HG02852 (cell line): Measurements from ENCODE around the gene CHFR.
"Not testable (repeated sequence)": the region's sequence is repeated elsewhere in the genome, so short reads cannot be mapped to it uniquely, and the experiment has no call there.

ENCODE experiments used
- ATAC-seq: cut with Tn5 transposase; IDR thresholded peaks from one replicate; pipeline ENCODE4 v1.9.1; 2021; ENCODE audit warnings: mild to moderate bottlenecking, moderate library complexity; ENCODE audit not compliant: unreplicated experiment

The CHFR gene

GRCh38 chr12:132881818-132882217 is 5.6 kb downstream of the CHFR start:
- ATAC-seq = no peak

- not testable (repeated sequence) for ATAC-seq
These were observed 12.8 kb downstream of the CHFR start for GRCh38 chr12:132874620-132875019.

- ATAC-seq = no peak
These were observed 13.2 kb downstream of the CHFR start for GRCh38 chr12:132874175-132874574.

GRCh38 chr12:132873724-132874123 is 13.7 kb downstream of the CHFR start:
- ATAC-seq = no peak

DNA sequence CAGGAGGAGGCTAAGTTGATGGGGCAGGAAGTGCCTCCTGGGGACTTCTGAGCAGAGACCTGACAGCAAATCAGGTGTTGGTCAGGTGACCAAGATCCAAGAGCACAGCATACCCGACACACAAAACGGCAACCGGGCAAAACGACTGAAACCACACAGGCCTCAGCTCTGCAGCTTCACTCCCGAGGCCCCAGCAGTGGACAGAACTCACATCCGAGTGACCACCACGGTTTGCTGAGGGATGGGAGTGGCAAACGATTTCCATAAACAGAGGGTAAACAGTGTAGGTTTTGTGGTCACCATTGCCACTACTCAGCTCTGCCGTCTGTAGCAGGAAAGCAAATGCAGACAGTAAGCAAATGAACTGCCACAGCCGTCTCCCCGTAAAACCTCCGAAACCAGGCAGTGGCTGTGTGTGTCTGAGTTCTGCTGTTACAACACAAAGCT is 14.4 kb downstream of the CHFR start:
- ATAC-seq = no peak

DNA sequence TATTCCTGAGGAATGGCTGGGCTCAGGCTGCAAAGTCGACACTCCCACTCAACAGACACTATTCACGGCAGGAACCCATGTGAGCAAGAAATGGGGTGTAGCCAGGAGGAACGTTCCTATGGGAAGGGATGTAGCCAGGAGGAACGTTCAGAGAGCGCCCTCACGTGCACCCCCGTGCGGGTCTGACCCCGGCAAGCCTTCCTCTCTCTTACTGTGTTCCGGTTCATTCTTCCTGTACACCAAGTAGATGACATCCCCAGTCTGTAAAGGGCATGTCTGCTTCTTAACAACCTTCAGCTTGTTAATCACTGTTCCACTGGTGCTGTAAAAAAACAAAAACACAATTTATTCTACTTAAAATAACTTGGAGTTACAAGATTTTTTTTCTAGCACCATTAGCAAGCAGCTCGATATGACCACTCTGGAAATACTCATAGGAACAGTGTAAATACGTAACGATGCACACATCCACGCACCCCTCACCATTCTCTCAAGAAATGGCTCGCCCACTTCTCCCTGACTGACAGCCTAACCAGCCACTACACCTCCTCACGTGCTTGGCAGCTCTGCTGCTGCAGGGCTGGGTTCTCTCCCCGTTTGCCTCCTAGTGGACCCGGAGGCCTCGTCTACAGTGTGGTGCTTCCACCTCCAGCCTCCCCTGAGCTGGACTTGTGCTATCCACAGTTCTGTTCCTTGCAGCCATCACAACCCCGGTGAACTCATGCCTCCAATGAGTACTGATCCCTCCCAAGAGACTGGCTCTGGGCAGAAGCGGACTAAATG is 15.1 kb downstream of the CHFR start:
- ATAC-seq = no peak

DNA sequence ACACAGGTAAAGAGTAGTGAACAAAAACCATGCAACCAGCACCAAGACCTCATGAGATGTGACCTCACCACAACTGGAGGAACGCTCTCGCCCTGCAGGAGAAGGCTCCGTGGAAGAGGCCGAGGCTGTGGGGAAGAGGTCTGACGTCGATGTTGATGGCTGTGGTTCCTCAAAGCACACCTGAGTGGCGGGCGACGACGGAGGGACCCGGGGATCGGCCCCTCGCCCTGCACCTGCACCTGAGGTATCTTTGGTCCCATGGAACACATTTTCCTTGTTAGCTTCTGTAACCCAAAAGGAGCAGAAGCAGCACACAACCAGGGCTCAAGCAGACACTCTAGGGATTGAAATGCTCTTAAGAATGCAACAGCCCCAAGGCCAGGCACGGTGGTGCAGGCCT is 17.9 kb downstream of the CHFR start:
- no peak for ATAC-seq

- no peak for ATAC-seq
These were observed 21.1 kb downstream of the CHFR start for GRCh38 chr12:132866251-132866828.

- ATAC-seq = no peak
These were observed 25.8 kb downstream of the CHFR start for GRCh38 chr12:132861558-132861957.

DNA sequence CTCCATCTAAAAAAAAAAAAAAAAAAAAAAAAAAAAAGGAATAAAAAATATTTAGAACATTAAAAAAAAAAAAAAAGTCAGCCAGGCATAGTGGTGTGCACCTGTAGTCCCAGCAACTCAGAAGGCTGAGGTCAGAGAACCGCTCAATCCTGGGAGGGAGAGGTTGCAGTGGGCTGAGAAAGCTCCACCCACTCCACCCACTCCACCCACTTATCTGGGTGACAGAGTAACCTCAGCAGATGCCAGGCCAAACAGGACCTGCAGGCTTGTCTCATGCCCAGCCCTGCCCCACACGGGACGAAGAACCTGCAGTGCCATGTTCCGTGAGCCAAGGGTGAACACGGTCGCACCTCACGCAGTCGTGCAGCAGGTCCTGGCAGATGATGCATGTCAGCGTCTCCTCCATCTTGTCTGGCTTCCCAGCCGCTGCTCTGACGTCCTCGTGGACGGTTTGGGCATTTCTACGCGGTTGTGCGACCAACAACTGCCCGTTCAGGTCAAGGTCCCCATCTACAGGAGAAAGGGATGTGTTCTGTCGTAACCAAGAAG is 28.6 kb downstream of the CHFR start:
- ATAC-seq = no peak

- not testable (repeated sequence) for ATAC-seq
These were observed 30.4 kb downstream of the CHFR start for GRCh38 chr12:132857019-132857418.

DNA sequence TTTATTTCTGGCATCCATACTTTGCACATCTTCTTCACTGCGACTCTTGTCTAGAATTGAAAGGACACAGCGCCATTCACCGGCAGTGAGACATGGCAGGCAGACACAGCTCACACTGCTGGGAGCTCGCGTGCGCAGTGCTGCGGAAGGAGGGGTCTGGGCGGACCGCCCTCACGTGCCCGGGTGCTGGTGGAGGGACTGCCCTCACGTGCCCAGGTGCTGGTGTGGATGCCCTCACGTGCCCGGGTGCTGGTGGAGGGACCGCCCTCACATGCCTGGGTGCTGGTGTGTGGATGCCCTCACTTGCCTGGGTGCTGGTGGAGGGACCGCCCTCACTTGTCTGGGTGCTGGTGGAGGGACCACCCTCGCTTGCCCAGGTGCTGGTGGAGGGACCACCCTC is 30.8 kb downstream of the CHFR start:
- ATAC-seq = no peak

- not testable (repeated sequence) for ATAC-seq
These were observed 32.2 kb downstream of the CHFR start for GRCh38 chr12:132855211-132855610.

- no peak for ATAC-seq
These were observed 33.9 kb downstream of the CHFR start for GRCh38 chr12:132853285-132854092.

DNA sequence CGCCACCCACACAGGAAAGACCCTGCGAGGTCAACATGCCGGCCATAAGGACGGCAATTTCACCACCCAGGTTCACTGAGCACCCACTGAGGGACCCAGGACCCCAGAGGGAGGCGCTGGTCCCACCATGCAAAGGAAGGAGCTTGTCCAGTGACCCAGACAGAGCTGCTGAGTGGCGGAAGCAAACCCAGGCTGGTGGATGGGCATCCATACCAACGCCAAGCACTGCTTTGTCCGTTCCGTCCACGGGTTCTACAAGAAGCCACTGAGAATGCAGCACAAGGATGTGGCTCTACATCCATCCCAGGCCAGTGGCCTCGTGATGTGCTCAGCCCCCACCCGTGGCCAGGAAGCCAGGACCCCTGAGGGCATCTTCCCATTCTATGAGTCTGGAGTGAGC is 34.9 kb downstream of the CHFR start:
- no peak for ATAC-seq

DNA sequence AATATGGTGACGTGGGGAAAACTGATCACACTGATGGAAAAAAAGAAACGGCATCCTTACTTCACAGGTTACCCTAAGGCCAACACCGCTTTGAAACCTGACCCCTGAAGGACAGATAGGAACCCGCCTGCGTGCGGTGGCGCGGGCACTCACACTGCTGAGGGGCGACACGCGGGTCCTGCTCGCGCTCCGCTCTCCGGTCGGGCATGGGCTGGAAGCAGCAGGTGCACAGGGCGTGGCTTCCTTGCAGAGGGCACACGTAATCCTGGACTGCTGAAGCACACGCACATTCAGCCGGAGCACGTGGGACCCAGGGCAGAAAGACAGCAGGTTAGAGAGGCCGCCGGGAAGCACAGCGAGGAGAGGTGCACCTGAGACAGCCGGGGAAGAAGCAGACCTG is 35.9 kb downstream of the CHFR start:
- no peak for ATAC-seq

DNA sequence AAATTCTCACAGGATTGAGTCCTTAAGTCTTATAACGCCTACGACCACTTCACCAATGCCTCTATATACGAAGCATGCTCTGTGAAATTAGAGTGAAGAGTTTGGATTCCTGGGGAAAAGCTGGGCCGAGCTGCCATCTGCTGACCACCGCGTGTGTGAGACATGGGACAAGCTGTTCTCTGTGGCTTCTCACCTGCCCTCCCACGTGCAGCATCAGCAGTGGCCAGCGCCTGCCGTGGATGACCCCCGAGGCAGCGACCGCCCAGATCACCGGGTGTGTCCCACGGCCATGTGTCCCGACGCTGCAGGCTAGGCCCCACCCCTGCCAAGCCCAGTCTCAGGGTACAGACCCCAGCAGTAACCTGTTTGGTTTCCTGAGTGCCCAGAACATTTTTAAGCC is 37.1 kb downstream of the CHFR start:
- ATAC-seq = no peak

DNA sequence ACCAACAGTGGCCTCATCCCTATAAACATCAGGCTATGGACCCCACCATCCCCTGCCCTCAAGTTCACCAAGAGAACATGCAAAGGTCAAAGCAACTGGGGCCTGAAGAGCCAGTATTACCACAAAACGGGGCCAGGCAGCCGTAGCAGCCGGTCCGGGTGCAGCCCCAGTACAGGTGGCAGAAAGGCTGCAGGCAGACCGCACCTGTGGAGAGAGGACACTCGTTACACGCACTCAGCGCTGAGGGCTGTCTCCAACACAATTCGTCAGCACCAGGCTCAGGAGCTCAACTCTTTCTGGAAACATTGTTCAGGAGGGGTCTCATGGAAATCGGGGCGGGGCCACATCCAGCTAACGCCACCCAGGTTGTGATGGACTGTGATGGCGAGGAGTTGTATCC is 38.9 kb downstream of the CHFR start:
- ATAC-seq = no peak

DNA sequence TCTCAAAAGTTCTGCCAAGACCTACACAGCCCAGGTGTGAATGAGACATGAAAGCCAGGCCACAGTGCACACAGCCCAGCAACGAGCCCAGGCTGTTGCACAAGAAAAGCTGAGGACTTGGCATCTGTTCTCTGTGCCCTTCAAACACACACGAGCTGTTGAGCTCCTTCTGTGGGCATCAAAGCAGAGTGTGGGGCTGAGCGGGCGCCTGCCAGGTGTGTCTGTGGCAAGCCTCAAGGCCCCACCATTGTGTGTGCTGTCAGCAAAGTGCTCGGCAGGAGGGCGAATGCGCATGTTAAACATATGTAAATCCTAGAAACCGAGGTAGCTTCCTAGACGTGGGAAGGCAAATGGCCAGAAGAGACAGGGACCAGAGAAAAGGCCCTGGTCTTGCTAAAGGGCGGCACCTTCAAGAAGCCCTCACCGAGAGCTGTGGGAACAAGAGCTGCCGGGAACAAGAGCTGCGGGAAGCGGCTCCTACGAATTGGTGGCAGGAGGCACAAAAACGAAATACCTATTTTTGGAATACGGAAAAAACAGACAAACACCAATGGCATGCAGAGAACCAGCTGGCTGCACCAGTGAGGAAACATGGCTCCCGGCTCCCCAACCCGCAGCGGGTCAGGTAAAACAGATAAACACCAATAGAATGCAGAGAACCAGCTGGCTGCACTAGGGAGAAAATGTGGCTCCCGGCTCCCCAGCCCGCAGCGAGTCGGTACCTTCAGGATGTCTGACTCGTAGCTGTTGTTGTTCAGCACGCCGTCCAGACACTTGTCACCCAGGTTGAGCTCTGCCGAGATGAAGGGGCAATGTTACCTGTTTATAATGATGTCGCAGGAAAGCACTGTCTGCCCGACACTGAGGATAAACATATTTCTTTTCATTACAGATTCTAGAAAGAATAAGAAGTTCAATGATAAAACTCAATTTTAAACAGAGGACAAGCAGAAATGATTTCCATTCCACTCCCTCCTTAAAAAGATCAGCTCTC is 39.7 kb downstream of the CHFR start:
- ATAC-seq = no peak

DNA sequence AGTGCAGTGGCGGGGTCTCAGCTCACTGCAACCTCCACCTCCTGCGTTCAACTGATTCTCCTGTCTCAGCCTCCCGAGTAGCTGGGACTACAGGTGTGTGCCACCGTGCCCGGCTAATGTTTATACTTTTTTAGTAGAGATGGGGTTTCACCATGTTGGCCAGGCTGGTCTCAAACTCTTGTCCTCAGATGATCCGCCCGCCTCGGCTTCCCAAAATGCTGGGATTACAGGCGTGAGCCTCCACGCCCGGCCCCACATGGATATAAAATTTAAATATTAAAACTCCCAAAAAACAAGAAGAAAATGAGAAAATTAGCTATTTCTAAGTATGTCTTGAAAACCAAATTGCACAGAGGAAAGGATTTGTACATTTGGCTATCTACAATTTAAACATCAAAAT is 42.7 kb downstream of the CHFR start:
- not testable (repeated sequence) for ATAC-seq
